Adrenal gland (tissue), 12 donors: ENCODE data around the gene CDK14. TPM values are rescaled to one million over a fixed set of nuclear protein-coding genes. Genes with fewer than 3 reads are reported as not detected.

ENCODE experiments used
- DNase-seq, 7 donors: peaks; one replicate each; pipeline ENCODE4 v3.0.0-alpha.2; 2019 to 2020
- H3K27ac ChIP-seq, 5 donors: fragments of 200-600 bp; sonication (generic) in 4 of 5; 1 replicate in 3 of 5; 2 replicates in 2 of 5; pipeline versions ENCODE4 v1.5.1 to v1.8.0; 2016 to 2020; ENCODE audit warnings: mild to moderate bottlenecking in 1 of 5
- H3K27me3 ChIP-seq: fragments of 200-600 bp; 2 replicates; pipeline ENCODE4 v1.8.0; 2021
- H3K36me3 ChIP-seq, 2 donors: fragments of 200-600 bp; replicated peaks in 1 of 2; 1 replicate in 1 of 2; 2 replicates in 1 of 2; pipeline versions ENCODE4 v1.5.1 to v1.8.0; 2018 to 2022
- H3K4me1 ChIP-seq, 2 donors: fragments of 200-600 bp; replicated peaks in 1 of 2; 1 replicate in 1 of 2; 2 replicates in 1 of 2; pipeline versions ENCODE4 v1.5.1 to v1.8.0; 2018 to 2021
- H3K4me3 ChIP-seq, 4 donors: fragments of 200-600 bp; sonication (generic) in 3 of 4; one replicate each; pipeline ENCODE4 v1.5.1; 2016 to 2018
- H3K9me3 ChIP-seq, 3 donors: fragments of 200-600 bp; sonication (generic) in 1 of 3; replicated peaks in 1 of 3; 1 replicate in 2 of 3; 2 replicates in 1 of 3; pipeline versions ENCODE4 v1.5.1 to v1.8.0; 2016 to 2021
- CTCF ChIP-seq, 6 experiments: fragments of 450-650 bp in 4 of 6; fragments of 200-600 bp in 2 of 6; sonication (generic) in 1 of 6; IDR thresholded peaks; 1 replicate in 5 of 6; 2 replicates in 1 of 6; pipeline versions ENCODE4 v1.5.1 to v1.8.0; 2016 to 2021; ENCODE audit warnings: antibody characterized with exemption in 6 of 6, mild to moderate bottlenecking in 2 of 6, moderate library complexity in 1 of 6
- POLR2A ChIP-seq, 2 donors: fragments of 450-650 bp; IDR thresholded peaks; one replicate each; pipeline ENCODE4 v1.6.1; 2017; ENCODE audit warnings: antibody characterized with exemption in 2 of 2, mild to moderate bottlenecking in 2 of 2, moderate library complexity in 1 of 2
- WGBS, 4 donors: extraction: QIAGEN DNeasy Blood & Tissue Kit in 2 of 4; methylation state at CpG; one replicate each; pipeline versions ENCODE4 v1.1.5 to v1.1.7; 2013 to 2017; 5-methylcytosine and 5-hydroxymethylcytosine counted together
- intact Hi-C, 2 donors: fragments of 100-400 bp; cut with DNase I; formaldehyde crosslinking; loops; one replicate each; pipeline versions ENCODE4 v1.14.1 to v1.15.0; 2022 to 2023
- polyA plus RNA-seq, 3 donors: library from polyadenylated mRNA; stranded (reverse); fragments of 200-250 nt in 2 of 3; fragments of 350-450 nt in 1 of 3; fragmentation: Illumina TruSeq in 1 of 3; extraction: RNeasy Lipid Tissue Mini Kit (QIAGEN cat#74804) in 1 of 3; gene quantifications; one replicate each; pipeline ENCODE4 v1.2.3, GENCODE V29; 2013 to 2014
- total RNA-seq, 9 donors: library from RNA; depleted of rRNA in 4 of 9; stranded (reverse); fragments of >200 nt in 4 of 9; fragments of 120-200 nt in 1 of 9; fragmentation: NEBNext Ultra II Directional in 1 of 9; extraction: Animal tissue kit (Norgen Biotek cat#: 25700) in 1 of 9; gene quantifications; one replicate each; pipeline versions ENCODE4 v1.1.0 to v1.2.4, GENCODE V29; 2013 to 2023
- donor health status: healthy with polysubstance abuse.
- donor health status: Bipolar disorder and iron deficiency.
- donor health status: DM: yes; HTN: yes; CAD: no.
- donor health status: DM: no; HTN: no; CAD: no.
- donor health status: DM: no; HTN: no; CAD: no.
- donor health status: DM: yes; HTN: yes; CAD: no.

CDK14 gene
- total and polyA plus RNA-seq, 12 donors: 1.9 to 14.5 (median 7.6) TPM

GRCh38 chr7:90560730-90561129 is 35.4 kb upstream of the CDK14 start:
- H3K36me3 ChIP-seq: no peaks in the 10 kb centered on the region
- no peak overlapping the region for H3K27ac ChIP-seq
- intact Hi-C loops: no loop called here
- 36 to 58% (median 41%) methylated on average over 1 of the region's 1 CpG for WGBS, 4 donors
- no peak for DNase-seq
- no peak overlapping the region for H3K4me3 ChIP-seq
- no peaks in the 10 kb centered on the region for H3K27me3 ChIP-seq
- H3K9me3 ChIP-seq: no peaks in the 10 kb centered on the region
- TF ChIP-seq CTCF (IDR thresholded peaks at IDR 0.05) (no peak), POLR2A (IDR thresholded peaks at IDR 0.05) (no peak)
- H3K4me1 ChIP-seq: no peaks in the 10 kb centered on the region

- no peak for DNase-seq
- Histone ChIP-seq H3K9me3 (no peaks in the 10 kb centered on the region), H3K36me3 (no peaks in the 10 kb centered on the region), H3K4me3 (no peak overlapping the region), H3K27ac (no peak overlapping the region), H3K27me3 (no peaks in the 10 kb centered on the region), H3K4me1 (no peaks in the 10 kb centered on the region)
- no peak for TF ChIP-seq CTCF (IDR thresholded peaks at IDR 0.05)
- no peak for TF ChIP-seq POLR2A (IDR thresholded peaks at IDR 0.05)
- WGBS, 4 donors: 84 to 95% (median 89%) methylated on average over 3 of the region's 3 CpGs
- intact Hi-C loops: no loop called here
These were observed 32.8 kb upstream of the CDK14 start for GRCh38 chr7:90563286-90563685.

GRCh38 chr7:90564455-90564854 is 31.7 kb upstream of the CDK14 start:
- H3K4me1 ChIP-seq: no peaks in the 10 kb centered on the region
- no peaks in the 10 kb centered on the region for H3K27me3 ChIP-seq
- no peak for TF ChIP-seq CTCF (IDR thresholded peaks at IDR 0.05)
- TF ChIP-seq POLR2A (IDR thresholded peaks at IDR 0.05): no peak
- no peak overlapping the region for H3K27ac ChIP-seq
- 88 to 94% (median 91%) methylated on average over 8 of the region's 8 CpGs for WGBS, 4 donors
- no peaks in the 10 kb centered on the region for H3K9me3 ChIP-seq
- H3K4me3 ChIP-seq: no peak overlapping the region
- no peak for DNase-seq
- intact Hi-C loops: no loop called here
- no peaks in the 10 kb centered on the region for H3K36me3 ChIP-seq

GRCh38 chr7:90568213-90568612 is 27.9 kb upstream of the CDK14 start:
- 71 to 81% (median 72%) methylated on average over 4 of the region's 4 CpGs for WGBS, 4 donors
- no peaks in the 10 kb centered on the region for H3K27me3 ChIP-seq

More at GRCh38 chr7:90568213-90568612, 27.9 kb upstream of the CDK14 start:
- Histone ChIP-seq H3K4me3 (no peak overlapping the region), H3K27ac (no peak overlapping the region), H3K9me3 (no peaks in the 10 kb centered on the region), H3K4me1 (no peaks in the 10 kb centered on the region), H3K36me3 (no peaks in the 10 kb centered on the region)
- no peak for DNase-seq
- intact Hi-C loops: no loop called here
- TF ChIP-seq CTCF (IDR thresholded peaks at IDR 0.05): no peak
- no peak for TF ChIP-seq POLR2A (IDR thresholded peaks at IDR 0.05)
